Mesothelial cell of epicardium (in vitro differentiated cells): ENCODE data around the gene PGLYRP4. TPM values are rescaled to one million over a fixed set of nuclear protein-coding genes. Genes with fewer than 3 reads are reported as not detected.
A peak's percentile ranks its signal among the peaks of the same experiment; 100 is the strongest.

Source experiments
- DNase-seq, 2 experiments: peaks; one replicate each; pipeline ENCODE4 v3.0.0; 2021; ENCODE audit warnings: low spot score in 2 of 2; ENCODE audit not compliant: unreplicated experiment in 2 of 2
- H3K27ac Mint-ChIP-seq: 2 replicates; pipeline ENCODE4 v1.8.0; 2021; ENCODE audit warnings: mixed read lengths
- H3K27me3 Mint-ChIP-seq: 2 replicates; pipeline ENCODE4 v1.8.0; 2021; ENCODE audit warnings: low read depth, mixed read lengths
- H3K36me3 Mint-ChIP-seq: 2 replicates; pipeline ENCODE4 v1.8.0; 2021; ENCODE audit warnings: mixed read lengths
- H3K4me1 Mint-ChIP-seq: 2 replicates; pipeline ENCODE4 v1.8.0; 2021; ENCODE audit warnings: mixed read lengths
- H3K4me3 Mint-ChIP-seq: 2 replicates; pipeline ENCODE4 v1.8.0; 2021; ENCODE audit warnings: mild to moderate bottlenecking, moderate library complexity, mixed read lengths
- H3K9me3 Mint-ChIP-seq: 2 replicates; pipeline ENCODE4 v1.8.0; 2021; ENCODE audit warnings: mixed read lengths
- total RNA-seq: library from RNA; stranded (reverse); gene quantifications from 3 replicates; pipeline ENCODE4 v1.2.1, GENCODE V29; 2021
- TF ChIP-seq, protein P1 (sequence below): fragments of 200-600 bp; sonication (generic); IDR thresholded peaks from one replicate; pipeline ENCODE4 v1.5.0; 2021; ENCODE audit warnings: antibody characterized with exemption; ENCODE audit not compliant: unreplicated experiment

The PGLYRP4 gene
- total RNA-seq, 1 donor from 2014 or later, result not detected

DNA sequence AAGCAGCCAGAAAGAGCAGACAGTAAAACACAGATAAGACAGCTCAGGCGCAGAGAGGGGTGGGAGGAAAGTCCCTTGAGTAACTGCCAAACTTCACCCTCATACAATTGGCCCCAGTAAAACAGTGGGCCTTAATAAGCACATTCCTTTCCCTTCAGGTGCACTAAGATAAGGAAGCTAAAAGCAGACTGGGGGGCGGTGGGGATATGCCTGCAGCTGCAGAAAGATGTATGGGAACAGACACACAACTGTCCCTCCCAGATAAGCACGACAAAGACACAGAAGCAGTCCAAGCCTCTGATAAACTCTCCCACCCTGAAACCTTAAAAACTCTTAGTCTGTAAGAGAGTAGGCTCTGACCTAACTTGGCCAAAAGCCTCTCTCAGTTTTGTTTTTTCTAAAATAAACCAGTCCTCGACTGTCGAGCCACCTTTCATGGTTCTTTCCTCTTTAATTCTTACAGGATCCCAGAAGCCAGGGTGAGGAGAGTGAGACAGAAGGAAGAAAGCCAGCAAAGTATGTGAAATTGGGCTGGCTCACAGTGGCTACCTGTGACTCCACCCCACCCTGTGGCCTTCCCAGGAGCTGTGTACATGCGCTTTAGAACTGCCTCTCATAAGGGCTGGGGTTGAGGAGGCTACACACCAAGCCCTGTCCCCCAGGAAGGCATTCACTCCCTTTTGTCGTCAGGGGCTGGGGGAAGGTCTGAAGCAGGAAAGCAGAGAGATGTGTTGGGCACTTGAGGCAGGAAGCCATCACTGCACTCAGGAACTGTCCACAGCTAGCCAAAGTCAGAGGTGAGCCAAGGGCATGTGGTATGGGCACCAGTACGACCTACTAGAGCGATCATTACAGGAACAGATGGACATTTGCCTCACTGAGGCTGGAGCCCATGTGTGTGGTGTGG lies 4.6 kb downstream of the PGLYRP4 start:
- H3K27ac Mint-ChIP-seq, result peak overlapping the region; percentile 74

DNA sequence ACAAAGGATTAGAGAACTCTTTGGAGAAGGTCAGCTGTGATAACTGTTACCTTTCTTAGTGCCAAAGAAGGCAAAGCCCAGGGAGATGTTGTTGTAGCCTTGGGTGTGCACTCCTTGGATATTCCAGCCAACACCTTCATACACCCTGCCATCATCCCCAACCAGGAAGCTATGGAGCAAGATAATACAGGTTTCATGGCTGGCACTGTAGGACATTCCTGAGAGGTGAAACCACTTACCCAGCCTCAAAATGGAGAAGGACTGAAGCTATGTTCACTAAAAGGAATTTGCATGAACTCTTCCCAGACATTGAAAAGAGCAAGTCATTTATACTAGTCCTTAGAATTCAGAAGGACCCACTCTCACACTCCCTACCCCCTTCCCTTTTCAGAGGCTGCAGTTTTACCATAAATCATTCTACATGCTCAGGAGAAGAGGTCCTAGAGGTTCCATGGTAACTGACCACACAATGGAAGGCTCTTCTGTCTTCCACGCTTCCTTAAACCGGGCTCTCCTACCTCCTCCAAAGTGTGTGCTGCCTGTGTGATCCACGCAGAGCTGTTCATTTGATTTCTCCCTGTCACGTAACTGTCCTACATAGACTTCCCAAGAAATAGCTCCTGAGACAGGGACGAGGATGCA lies 5.5 kb downstream of the PGLYRP4 start:
- Mint-ChIP-seq H3K27me3 (peaks cover 45% of the 10 kb centered on the region), H3K9me3 (no peaks in the 10 kb centered on the region), H3K4me1 (peaks cover 30% of the 10 kb centered on the region), H3K36me3 (no peaks in the 10 kb centered on the region), H3K4me3 (no peak overlapping the region), H3K27ac (peak overlapping the region; percentile 74)
- TF ChIP-seq, protein P1, sequence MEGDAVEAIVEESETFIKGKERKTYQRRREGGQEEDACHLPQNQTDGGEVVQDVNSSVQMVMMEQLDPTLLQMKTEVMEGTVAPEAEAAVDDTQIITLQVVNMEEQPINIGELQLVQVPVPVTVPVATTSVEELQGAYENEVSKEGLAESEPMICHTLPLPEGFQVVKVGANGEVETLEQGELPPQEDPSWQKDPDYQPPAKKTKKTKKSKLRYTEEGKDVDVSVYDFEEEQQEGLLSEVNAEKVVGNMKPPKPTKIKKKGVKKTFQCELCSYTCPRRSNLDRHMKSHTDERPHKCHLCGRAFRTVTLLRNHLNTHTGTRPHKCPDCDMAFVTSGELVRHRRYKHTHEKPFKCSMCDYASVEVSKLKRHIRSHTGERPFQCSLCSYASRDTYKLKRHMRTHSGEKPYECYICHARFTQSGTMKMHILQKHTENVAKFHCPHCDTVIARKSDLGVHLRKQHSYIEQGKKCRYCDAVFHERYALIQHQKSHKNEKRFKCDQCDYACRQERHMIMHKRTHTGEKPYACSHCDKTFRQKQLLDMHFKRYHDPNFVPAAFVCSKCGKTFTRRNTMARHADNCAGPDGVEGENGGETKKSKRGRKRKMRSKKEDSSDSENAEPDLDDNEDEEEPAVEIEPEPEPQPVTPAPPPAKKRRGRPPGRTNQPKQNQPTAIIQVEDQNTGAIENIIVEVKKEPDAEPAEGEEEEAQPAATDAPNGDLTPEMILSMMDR, result no peak
- DNase-seq, result no peak

More for the DNA sequence above, 4.6 kb downstream of the PGLYRP4 start:
- peaks cover 30% of the 10 kb centered on the region for H3K4me1 Mint-ChIP-seq
- H3K36me3 Mint-ChIP-seq, result no peaks in the 10 kb centered on the region
- H3K9me3 Mint-ChIP-seq, result no peaks in the 10 kb centered on the region
- TF ChIP-seq, protein P1, result no peak
- H3K27me3 Mint-ChIP-seq, result peaks cover 45% of the 10 kb centered on the region
- DNase-seq, result no peak
- H3K4me3 Mint-ChIP-seq, result no peak overlapping the region

DNA sequence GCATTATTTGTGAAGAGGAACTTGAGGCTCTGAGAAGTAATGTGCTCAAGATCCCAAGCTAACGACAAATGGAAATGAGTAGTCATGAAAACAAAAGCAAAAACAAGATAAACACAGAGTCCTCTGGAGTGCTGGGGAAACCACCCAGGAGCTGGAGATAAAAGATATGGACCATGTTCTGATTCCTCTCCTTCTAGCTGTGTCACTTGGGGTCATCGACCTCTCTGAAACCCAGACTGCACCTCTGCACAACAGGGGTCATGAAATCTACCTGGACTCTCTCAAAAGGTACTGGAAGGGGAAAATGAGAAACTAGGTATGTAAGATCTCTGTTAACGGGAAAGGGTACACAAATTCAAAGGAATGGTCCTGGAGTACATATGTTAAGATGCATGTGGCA lies 6.5 kb downstream of the PGLYRP4 start:
- H3K4me3 Mint-ChIP-seq, result no peak overlapping the region
- peaks cover 42% of the 10 kb centered on the region for H3K27me3 Mint-ChIP-seq
- H3K27ac Mint-ChIP-seq, result no peak overlapping the region
- DNase-seq, result no peak
- TF ChIP-seq, protein P1, result no peak
- H3K9me3 Mint-ChIP-seq, result no peaks in the 10 kb centered on the region
- H3K36me3 Mint-ChIP-seq, result no peaks in the 10 kb centered on the region
- H3K4me1 Mint-ChIP-seq, result peaks cover 30% of the 10 kb centered on the region

DNA sequence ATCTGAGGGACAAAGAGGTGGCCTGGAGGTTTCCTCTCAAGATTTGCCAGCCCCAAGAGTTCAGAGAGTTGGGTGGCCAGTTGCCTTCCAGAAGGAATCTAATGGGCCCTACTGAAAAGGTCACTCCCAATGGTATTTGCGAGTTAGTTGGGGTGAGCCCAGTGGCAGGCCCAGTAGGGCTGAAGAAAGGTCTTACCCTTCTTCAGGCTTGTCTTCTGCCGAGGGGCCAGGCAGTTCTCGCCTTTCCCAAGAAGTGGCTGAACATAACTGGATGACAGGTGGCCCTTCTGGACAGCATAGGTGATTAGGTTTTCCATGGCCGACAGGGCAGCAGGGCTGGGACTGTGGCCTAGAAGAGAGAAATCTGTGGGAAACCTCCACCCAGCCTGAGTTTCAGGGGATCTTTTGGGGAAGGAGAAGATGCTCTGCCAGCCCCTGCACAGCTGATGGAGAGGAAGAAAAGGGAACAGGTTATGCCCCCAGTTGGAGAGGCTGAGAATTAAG lies 7.2 kb downstream of the PGLYRP4 start:
- no peak for DNase-seq
- no peak overlapping the region for H3K4me3 Mint-ChIP-seq
- peaks cover 30% of the 10 kb centered on the region for H3K4me1 Mint-ChIP-seq
- H3K27ac Mint-ChIP-seq, result no peak overlapping the region
- H3K9me3 Mint-ChIP-seq, result no peaks in the 10 kb centered on the region
- TF ChIP-seq, protein P1, result no peak
- no peaks in the 10 kb centered on the region for H3K36me3 Mint-ChIP-seq
- H3K27me3 Mint-ChIP-seq, result peaks cover 43% of the 10 kb centered on the region

DNA sequence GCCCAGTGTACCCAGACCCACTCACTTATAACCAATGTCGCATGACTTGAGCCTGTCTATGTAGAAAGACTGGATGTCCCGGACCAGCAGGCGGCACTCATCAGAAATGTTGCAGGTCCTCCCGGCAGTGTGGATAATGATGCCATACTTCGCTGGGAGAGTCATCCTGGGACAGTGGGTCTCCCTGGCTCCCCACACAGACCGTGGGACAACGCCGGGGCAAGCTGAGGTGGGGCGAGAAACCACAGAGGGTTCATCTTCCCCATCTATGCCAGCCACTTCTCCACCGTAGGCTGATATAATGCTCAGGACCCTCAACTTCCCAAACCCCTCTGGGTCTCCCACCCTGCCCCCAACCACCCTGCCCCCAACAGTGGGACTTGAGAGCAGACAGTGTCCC lies 8.3 kb downstream of the PGLYRP4 start:
- Mint-ChIP-seq H3K4me1 (peaks cover 28% of the 10 kb centered on the region), H3K27me3 (peaks cover 33% of the 10 kb centered on the region), H3K4me3 (no peak overlapping the region), H3K9me3 (no peaks in the 10 kb centered on the region), H3K27ac (no peak overlapping the region), H3K36me3 (no peaks in the 10 kb centered on the region)
- TF ChIP-seq, protein P1, result no peak
- DNase-seq, result no peak
